ENCODE data around the gene TLCD2. TPM values are rescaled to one million over a fixed set of nuclear protein-coding genes. Genes with fewer than 3 reads are reported as not detected.
A peak's percentile ranks its signal among the peaks of the same experiment; 100 is the strongest.

TLCD2 gene
- total RNA-seq, 4 donors from 2014 or later, result 0.88 to 8.0 (median 5.4) TPM

- Histone ChIP-seq H3K36me3 (no peaks in the 10 kb centered on the region), H3K27ac (peak overlapping the region in 1 of 2 donors; percentile 14), H3K27me3 (no peaks in the 10 kb centered on the region), H3K4me1 (peaks cover 3 to 22% of the 10 kb centered on the region in 2 donors), H3K9me3 (no peaks in the 10 kb centered on the region), H3K4me3 (no peak overlapping the region)
- peak; percentile 71 to 73 for DNase-seq
- intact Hi-C loops (cut with DNase I; ENCODE audit: low total_unique reads), result loop anchor here (5.0 kb wide), 1 partner anchor 61 kb away; no protein-coding TSS in a partner anchor
- no peak for TF ChIP-seq POLR2A (IDR thresholded peaks at IDR 0.05)
- peak; percentile 94 to 97 (median 95) for TF ChIP-seq CTCF (IDR thresholded peaks at IDR 0.05)
Measured at GRCh38 chr17:1720856-1721386, 10.7 kb upstream of the TLCD2 start.

DNA sequence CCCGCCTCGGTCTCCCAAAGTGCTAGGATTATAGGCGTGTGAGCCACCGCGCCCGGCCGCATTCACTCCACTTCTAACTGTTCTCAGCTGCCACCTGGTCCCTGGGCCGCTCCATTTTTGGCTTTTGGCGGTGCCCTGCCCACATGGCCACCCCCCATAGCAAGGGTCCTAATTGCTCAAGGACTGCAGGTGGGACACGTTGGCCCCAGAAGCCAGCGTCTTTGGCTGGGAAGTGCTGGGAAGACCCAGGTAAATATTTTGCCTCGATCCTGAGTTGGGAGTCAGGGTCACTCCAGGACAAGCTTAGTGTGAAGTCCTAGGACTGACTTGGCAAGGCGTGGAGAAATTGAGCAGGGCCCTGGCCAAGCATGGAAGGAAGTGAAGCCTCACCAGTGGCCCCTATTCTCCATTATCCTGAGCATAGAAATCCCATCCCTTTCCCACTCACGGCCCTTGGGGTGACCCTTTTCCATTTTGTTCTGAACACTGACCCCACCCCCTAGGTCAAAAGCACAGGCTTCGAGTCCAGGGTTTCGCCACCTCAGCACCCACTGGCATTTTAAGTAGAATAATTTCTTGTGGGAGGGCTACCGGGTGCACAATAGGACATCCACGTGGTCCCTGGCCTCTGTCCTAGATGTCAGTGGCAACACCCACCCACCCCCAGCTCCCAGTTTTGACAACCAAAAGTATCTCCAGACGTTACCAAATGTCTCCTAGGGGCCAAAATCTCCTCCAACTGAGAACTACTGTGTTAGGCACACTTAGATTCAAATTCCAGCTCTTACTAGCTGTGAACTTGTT, 8.4 kb upstream of the TLCD2 start:
- Histone ChIP-seq H3K9me3 (no peaks in the 10 kb centered on the region), H3K27ac (peak overlapping the region; percentile 100), H3K4me3 (no peak overlapping the region), H3K4me1 (peaks cover 0 to 12% of the 10 kb centered on the region in 2 donors), H3K36me3 (no peaks in the 10 kb centered on the region), H3K27me3 (no peaks in the 10 kb centered on the region)
- peak in 1 of 2 donors; percentile 32 for DNase-seq
- intact Hi-C loops (cut with DNase I; ENCODE audit: low total_unique reads), result no loop called here
- no peak for TF ChIP-seq CTCF (IDR thresholded peaks at IDR 0.05)
- TF ChIP-seq POLR2A (IDR thresholded peaks at IDR 0.05), result no peak

DNA sequence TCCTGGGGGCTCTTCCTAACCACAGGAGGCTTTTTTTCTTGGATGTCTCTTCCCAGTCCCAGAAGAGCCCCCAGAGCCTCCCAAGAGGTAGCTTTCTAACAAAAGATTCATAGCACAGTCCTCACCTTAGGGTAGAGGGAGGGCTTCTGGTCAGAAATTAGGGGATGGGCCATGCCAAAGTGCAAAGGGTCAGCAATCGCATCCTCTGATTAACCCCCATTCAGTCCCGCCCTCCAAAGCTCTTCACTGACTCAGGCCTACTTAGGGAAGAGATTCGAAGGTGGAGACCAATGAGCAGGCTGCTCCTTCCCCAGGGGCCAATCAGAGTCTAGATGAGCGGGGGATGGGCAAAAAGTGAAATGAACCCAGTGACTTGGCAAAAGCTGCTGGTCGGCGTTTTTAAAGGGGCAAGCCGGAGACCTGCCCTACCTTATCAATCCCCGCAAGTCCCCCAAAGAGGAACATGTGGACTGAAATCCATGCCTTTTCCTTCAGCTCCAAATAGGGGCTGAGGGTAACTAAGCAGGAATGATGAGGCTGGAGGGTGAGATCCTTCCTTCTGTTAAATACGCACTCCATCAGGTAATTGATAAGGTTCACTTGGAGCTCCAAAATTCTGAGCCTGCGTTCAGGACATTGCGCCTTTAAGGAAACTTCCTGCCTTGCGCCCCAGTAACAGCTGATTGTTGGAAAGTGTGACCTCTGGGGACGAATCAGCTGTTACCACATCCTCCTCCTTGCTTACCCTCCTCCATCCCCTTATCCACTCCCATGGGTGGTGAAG, 6.9 kb upstream of the TLCD2 start:
- Histone ChIP-seq H3K27me3 (no peaks in the 10 kb centered on the region), H3K4me1 (peaks cover 0 to 12% of the 10 kb centered on the region in 2 donors), H3K36me3 (no peaks in the 10 kb centered on the region), H3K9me3 (no peaks in the 10 kb centered on the region), H3K4me3 (peak overlapping the region; percentile 52 to 90), H3K27ac (peak overlapping the region; percentile 100)
- intact Hi-C loops (cut with DNase I; ENCODE audit: low total_unique reads), result no loop called here
- peak; percentile 91 to 97 for DNase-seq
- TF ChIP-seq CTCF (IDR thresholded peaks at IDR 0.05), result peak in 1 of 4 experiments; percentile 15
- TF ChIP-seq POLR2A (IDR thresholded peaks at IDR 0.05), result peak; percentile 57 to 67

DNA sequence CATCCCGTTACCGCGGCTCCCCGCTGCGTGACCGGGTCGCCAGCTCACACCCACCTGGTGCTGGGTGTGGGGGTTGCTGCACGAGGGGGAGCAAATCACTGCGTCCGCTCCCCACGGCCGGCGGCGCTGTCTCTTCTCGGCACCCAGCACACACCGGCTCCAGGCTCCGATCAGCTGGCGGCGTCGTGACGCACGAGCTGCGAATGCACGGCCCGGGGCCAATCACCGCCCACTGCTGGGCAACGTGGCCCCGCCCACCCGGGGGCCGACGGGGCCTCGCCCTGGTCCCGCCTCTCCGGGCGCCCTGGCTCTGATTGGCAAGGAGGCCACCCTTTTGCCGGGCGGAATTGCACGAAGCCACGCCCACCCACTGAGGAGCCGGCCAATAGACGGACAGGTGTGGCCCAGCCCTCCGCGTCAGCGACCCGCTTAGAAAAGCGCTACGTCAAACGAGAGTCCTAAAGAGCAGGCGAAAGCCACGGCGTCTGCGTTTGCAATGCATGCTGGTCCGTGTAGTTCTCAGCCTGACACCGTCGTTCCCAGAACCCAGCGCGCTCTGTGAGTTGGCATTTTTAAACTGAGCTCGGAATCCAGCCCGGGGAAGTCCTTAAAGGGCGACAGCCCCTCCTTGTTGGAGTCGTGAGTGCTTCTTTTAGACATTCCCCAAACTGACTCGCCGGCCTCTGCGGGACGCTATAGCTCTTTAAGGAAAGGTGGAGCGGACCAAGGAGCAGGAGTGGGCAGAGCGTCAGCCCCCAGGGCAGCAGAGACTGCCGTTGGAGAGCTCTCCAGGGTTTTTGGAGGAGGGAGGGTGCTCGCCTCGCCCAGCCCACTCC, 6.1 kb upstream of the TLCD2 start:
- peak; percentile 96 to 99 for TF ChIP-seq POLR2A (IDR thresholded peaks at IDR 0.05)
- peak in 2 of 4 experiments; percentile 14 to 36 for TF ChIP-seq CTCF (IDR thresholded peaks at IDR 0.05)
- H3K27me3 ChIP-seq, result no peaks in the 10 kb centered on the region
- peak; percentile 100 for DNase-seq
- no peaks in the 10 kb centered on the region for H3K36me3 ChIP-seq
- intact Hi-C loops (cut with DNase I; ENCODE audit: low total_unique reads), result no loop called here
- no peaks in the 10 kb centered on the region for H3K9me3 ChIP-seq
- peak overlapping the region; percentile 95 to 98 for H3K4me3 ChIP-seq
- H3K27ac ChIP-seq, result peak overlapping the region; percentile 100
- H3K4me1 ChIP-seq, result peaks cover 0 to 12% of the 10 kb centered on the region in 2 donors
